GM18861 (cell line): ENCODE data around the gene TRDN.
"Not testable (repeated sequence)": the region's sequence is repeated elsewhere in the genome, so short reads cannot be mapped to it uniquely, and the experiment has no call there.

Experiments used
- ATAC-seq: cut with Tn5 transposase; IDR thresholded peaks from one replicate; pipeline ENCODE4 v1.9.1; 2021; ENCODE audit not compliant: unreplicated experiment

The TRDN gene

DNA sequence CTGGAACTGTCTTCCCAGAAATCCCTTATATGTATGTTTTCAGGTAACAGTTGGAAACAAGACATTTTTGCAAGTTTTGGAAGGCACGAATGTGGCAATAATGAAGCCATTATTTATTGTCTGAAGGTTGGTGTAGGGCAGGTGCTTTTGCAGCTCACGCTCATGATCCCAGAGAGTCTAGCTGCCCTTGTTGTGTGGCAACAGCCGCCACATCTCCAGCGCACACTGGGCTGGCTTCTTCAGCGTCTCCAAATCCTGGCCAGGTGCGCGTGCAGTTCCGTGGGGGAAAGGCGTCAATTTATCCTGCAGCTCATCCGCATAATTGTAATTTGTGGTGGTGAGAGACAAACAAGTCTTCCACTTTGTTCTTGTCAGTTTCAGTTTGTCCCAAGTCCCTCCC lies 71.2 kb downstream of the TRDN start:
- ATAC-seq = no peak

DNA sequence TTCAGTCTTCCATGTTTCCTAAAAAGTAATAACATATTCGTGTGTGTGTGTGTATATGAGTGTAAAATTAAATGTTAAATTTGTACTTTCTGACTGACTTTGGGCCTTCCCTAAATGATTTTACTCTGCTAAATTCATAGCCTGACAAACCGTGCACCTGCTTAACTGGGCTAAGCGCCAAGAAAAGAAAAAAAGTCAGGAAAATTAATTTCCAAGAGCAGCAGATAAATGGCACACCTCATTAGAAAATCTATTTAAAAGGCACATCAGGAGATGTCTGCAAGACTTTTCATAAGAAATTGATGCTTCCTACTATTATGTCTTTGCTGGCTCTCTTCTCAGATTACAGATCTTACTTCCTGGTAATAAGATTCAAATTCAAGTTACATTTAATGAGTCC lies 72.4 kb downstream of the TRDN start:
- no peak for ATAC-seq

DNA sequence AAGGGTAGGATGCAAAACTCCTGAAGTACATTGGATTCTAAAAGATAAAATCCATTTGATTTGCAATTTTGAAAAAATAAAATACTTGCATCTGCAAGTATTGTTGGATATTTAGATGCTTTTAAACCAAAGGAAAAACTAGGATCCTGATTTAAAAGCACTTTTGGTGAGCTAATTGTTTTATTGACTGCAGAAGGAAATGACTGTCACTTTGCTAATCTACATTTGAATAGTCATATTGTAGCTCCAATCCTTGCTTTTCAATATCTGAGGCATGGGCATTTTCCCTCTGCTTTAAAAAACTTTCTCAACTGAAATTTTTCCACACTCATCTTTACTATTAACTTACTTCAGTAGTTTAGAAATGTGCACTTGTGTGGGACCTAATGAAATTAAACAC lies 74.1 kb downstream of the TRDN start:
- no peak for ATAC-seq

DNA sequence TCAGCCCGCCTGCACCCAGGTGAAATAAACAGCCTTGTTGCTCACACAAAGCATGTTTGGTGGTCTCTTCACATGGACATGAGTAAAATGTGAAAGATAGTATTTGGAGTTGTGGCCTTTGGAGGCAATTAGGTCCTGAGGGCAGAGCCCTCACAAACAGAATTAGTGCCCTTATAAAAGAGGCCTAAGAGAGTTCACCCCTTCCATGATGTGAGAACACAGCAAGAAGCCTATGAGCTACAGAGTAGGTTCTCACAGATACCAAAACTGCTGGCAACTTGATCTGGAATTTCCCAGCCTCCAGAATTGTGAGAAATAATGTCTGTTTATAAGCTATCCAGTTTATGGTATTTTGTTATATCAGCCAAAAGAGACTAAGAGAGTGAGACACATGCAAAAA lies 74.5 kb downstream of the TRDN start:
- ATAC-seq = no peak

DNA sequence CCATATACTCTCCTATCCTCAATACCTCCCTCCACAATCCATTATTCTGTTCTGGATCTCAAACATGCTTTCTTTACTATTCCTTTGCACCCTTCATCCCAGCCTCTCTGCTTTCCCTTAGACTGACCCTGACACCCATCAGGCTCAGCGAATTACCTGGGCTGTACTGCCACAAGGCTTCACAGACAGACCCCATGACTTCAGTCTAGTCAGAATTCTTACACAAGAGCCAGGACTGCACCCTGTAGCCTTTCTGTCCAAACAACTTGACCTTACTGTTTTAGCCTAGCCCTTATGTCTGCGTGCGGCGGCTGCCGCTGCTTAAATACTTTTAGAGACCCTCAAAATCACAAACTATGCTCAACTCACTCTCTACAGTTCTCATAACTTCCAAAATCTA lies 76.9 kb downstream of the TRDN start:
- not testable (repeated sequence) for ATAC-seq

DNA sequence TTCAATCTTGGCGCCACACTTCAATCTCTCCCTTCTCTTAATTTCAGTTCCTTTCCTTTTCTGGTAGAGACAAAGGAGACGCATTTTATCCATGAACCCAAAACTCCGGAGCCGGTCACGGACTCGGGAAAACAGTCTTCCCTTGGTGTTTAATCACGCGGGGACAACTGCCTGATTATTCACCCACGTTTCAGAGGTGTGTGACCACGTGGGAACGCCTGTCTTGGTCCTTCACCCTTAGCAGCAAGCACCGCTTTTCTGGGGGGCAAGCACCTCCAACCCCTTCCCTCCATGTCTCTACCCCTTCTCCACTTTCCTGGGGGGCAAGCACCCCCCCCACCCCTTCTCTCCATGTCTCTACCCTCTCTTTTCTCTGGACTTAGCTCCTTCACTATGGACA lies 79.3 kb downstream of the TRDN start:
- not testable (repeated sequence) for ATAC-seq

DNA sequence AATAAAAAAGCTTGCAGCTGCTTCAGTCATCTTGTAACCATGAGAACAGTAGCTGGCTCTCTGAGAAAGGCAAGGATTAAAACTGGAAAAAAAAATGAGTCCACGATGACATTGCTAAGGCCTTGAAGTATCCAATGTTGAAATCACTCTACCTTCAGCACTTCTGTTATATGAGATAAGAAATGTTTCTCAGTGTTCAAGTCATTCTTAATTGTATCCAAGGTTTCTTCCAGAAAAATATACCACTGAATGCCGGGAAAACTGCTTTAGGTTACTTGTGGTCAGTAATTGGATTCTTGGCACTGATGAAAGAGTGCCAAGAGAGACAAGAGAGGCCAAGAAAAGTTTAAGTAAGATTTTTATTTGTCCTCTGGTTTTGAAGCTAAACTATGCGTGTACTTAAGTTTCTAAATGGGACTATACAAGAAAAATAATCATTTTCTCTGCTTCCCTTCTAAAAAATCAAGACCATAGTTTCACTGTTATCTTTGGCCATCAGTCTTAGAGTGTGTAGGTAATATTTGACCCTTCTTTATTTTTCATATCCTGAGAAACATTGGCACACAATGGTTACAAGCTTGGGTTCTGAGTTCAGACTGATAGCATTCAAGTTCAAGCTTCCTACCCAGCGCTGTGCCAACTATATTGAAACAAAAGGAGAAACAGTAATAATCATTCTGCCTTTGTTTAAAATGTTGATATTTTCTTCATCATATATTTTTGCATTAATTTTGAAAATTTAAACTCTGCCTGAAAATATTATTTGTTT lies 84.6 kb downstream of the TRDN start:
- ATAC-seq = no peak

DNA sequence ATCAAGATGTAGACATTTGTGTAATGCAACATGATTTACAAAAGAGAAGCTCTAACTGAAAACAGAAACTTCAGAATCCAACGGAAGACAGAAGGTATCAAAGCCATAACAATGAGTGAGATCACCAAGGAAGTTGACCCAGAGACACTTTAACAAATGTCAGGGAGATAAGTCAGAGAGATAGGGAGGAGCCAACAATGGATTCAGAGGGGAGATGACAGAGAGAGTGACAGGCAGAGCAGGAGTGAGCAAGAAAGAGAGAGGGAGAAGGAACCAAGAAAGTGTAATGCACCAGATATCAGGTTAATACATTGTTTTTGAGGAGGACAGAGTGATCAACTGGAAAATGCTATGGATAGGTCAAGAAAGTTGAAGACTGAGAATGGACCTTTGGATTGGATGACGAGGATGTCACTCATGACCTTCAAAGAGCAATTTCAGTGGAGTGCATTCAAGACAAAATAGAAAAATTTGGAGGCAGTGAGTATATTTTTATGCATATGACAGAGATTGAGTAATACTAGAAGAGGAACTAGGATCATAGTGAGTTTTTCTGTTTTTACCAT lies 86.6 kb downstream of the TRDN start:
- no peak for ATAC-seq

DNA sequence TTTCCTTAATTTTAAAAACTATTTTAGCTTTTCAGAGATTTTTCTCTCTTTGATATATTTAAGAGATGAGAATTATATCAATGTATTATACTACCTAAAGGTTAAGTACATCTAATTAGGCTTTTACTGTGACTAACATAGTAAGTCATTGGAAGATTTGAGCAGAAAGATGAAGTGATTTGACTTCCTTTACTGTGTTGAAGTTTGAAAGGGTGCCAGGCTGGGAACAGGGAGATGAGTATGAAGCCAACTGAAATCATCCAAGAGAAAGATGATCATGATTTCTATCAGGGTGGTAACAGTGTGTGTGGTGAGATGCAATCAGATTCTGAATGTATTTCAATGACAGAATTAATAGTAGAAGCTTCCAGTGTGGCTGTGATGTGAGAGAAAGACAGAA lies 87.3 kb downstream of the TRDN start:
- ATAC-seq = no peak

DNA sequence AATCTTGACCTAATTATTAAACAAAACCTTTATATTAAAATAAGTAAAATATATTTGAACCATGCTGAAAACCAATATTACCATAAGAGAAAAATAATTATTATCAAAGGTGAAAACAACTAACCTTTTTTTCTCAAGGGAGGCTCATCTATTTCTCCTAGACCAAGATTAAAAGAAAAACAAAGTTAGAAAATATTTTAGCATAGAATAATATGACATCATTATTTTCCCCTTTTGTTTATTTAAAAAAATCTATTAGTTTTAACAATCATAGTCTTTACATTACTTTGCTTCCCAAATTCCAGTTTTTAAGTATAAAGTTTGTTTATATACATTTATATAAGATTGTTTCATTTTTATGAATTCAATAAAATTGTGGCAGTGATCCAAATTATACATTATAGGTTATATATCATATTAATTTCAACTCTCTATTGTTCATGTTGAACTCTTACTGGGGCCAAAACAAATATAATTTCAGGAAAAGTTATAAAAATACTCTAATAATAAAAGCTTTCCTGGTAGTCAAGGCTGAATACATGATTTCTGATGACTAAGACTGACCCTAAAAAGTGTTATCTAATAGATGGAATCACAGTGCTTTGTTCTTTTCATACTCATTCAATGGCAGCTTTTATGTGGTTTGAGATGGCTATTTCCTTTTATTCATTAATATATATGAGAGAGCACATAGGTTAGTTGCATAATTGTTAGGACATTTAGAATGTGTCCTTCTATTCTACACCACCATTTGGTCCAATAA lies 89.4 kb downstream of the TRDN start:
- no peak for ATAC-seq

DNA sequence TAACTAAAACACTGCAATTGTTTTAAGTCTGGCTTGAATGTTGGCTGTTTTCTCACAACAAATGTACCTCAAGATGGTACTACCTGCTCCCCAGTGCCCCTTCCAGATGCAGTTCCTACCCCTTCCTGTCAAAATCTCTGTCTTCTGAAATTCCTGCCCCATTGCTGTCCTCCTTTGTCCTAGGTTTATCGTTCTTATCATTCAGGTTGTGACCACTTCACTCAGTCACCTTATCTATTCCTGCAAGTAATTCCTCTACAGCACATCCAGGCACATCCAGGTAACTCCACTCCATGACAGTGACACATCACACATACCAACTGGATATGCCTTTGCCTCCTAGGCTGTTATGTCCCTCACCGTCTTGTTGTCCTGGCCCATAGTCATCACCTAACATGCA lies 90.2 kb downstream of the TRDN start:
- no peak for ATAC-seq

DNA sequence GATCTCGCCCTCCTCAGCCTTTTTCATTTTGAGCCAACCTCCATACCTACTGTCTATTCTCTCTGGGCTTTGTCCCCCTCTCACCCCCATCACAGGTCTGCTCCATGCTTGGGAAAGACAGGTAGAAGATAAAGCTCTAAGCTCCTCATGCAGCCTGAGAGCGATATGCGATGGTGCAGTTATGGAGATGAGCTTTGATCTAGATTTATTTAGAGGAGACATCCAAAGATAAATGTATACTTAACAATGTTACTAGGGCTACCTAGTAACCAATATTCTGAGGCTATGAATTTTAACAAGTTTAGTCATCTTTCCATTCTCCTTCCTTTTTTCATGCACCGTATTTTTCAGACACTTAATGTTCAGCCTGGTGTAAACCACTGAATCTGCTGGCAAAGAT lies 95.3 kb downstream of the TRDN start:
- no peak for ATAC-seq

DNA sequence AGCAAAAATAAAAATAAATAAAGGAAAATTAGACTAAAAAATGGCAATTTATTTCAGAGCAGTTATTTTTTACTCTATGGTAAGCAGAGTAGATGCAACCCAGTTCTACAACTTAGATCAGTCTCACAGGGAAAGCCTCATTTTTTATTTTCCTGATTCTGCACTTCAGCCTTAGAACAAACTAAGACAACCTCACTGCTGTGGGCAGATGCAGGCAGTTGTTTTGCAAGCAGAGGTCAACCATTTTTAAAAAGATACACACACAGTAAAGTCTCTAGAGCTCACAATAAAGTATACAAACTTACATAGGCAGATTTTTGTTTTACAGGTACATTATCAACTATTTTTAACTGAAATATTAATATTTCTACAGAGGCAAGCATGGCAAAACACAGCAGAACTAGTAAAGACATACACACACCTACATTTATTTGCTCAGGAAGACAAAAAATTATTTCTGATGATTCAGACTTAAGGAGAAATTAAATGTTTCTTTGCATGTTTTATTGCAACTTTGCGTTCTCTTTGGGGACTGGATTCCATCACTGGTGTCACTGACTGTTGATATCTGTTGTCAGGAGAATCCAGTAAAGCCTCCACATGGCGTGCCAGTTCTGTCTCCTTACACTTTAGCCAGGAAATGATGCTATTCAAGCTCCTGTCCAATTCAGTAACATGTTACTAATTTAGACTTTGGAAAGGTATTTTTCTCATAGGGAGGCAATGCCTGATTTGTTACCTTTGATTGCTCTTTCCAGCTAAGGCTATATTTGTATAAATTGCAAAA lies 102.7 kb downstream of the TRDN start:
- no peak for ATAC-seq

DNA sequence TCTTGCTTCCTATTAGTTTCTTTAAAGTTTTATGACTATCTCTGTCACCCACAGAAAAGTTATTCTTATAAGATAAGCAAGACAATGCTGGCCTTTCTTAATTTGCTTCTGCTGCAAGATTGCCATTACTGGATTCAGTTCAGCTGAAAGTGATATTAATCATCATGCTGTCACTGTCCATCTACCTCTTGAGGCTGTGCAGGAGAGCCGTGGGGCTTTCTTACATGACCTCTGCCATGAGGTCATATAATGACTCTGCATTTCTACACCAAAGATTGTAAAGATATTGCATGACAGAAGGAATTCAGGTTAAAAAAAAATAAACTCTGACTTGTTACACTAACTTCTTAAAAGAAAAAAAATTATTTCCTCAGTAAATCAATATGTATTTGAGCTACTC lies 106.9 kb downstream of the TRDN start:
- peak; percentile 50 for ATAC-seq

DNA sequence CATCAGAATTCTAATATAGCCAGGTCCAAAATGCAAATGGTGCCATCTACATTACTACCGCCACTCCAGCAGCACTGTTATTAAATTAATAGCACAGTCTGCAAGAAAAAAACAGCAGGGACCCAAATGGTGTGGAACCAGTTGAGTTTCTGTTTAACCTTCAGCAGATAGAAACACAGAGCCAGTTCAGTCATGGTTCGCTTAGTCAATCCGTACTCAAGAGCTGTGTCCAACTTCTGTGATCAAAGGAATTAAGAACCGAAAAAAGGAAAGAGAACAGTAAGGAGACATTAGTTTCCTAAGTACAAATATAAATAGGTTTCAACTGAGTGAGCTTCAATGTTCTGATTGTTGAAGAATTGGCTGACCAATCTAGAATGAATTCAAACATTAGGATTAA lies 107.7 kb downstream of the TRDN start:
- no peak for ATAC-seq

DNA sequence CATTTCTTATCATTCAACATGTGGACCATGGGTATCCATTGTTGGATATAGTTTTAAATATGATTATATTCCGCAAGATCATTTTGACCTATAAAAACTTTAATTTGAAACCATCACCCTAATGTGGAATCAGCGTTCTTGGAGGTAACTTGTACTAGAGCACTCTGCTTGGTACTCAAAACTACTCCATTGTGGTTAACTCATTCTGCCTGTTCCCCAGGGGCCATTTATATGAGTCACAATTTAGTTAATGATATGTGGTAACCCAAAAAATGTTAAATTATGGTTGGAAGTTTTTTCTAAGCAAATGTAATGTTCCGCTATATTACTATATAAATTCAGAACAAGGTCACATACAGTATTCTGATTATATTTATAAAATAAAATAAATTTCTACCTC lies 109.3 kb downstream of the TRDN start:
- ATAC-seq = no peak

DNA sequence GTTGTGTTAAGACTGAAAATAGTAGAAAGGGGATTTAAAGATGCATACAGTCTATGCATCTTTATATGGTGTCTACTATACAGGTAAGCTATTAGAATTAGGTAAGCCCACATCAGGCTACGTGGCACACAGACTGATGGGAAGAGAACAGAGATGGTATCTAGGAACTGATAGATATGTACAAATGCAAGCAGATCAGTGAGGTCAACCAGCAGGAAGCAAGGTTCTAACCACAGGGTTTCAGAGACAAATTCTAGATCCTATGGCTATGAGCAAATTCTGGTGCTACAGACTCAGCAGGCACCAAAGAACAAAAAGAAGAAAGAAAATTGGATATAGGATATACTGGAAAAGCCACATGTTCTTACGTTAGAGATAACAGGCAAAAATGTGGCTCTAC lies 110.6 kb downstream of the TRDN start:
- peak; percentile 49 for ATAC-seq

DNA sequence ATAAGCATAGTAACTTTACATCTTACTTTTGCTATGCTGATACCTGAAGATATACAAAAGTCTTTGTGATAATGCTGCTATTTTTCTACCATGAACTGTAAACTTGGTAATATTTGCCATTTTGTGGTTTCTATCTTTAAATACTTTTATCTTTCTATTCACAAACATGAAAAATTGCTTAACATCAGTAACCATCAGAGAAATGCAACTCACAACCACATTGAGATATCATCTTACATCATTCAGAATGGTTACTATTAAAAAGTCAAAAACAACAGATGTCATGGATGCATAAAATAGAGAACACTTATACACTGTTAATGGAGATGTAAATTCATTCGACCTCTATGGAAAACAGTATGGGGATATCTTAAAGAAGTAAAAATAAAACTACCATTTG lies 112.0 kb downstream of the TRDN start:
- ATAC-seq = no peak

DNA sequence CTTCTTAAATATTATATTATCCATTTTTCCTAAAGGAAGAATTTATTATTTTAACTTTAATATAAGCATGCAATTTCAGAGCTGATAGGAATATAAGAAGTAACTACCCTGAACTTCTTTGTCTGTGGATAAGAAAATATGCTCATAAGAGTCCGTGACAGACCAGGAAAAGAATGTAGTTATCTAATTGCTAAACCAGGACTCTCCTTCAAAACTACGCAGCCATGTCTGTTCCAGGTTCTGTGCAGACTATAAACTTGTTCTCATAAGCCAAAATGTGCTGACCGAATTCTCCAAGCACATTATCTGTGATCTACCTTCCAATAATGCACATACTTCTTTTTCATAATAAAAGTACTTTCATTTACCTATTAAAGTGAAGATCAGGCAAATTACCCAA lies 116.5 kb downstream of the TRDN start:
- no peak for ATAC-seq

DNA sequence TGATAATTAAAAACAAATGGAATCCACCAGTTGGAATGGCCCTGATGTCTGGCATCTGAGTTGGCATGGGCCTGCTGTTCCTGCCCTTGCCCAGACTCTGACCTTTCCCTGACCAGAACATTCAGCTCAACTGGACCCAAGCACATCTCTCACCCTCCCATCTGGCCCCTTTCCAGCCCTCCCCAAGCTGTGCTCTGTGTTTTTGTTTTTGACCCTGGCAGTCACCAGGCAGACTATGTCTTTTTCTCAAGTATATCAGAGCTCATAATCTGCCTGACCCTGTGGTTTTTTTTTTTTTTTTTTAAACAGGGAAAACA lies 117.6 kb downstream of the TRDN start:
- no peak for ATAC-seq

DNA sequence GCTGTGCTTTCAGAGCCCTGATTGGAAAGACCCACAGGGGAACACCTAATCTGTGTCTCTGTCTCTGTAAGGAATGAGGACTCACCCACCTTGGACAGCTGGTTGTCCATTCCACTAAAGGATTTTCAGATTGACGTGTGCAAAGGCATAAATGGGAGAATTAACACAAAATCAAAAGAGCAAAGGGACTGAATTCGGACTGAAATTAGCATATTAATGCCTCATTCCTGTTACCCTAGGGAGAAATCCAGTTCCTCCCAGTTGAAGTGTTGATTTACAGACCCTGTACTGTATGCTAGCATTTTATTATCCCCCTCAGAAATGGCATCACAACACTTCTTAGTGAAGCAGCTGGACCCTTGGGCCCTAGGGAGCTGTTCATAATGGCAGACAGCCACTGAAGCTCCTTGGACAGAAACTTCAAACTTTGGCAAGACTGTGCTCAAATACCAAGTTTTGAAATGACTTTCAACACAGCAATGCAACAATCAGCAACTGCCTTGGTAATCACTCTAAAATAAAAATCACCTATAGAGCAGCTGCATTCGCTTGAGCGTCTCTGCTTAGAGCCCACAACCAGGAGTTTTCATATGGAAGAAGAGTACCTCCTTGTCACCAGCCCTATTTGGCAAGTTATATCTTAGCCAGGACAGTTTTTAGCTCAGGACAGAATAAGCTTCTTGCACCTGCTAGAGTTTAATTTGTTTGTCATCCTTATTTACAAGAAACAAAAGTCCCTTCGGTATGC lies 118.1 kb downstream of the TRDN start:
- ATAC-seq = no peak
